ENCODE measurements around the gene PTCHD4.

GRCh38 chr6:48098923-48099322, 12.1 kb downstream of the PTCHD4 start:
- no peak for TF ChIP-seq CTCF (IDR thresholded peaks at IDR 0.05)
- no peak for TF ChIP-seq POLR2A (IDR thresholded peaks at IDR 0.05)

Data from heart left ventricle (tissue), 13 donors.